Stimulated activated CD4-positive, alpha-beta T cell treated with anti-CD3 and anti-CD28 coated beads, Interleukin-12 subunit alpha, Interleukin-12 subunit beta, amount 100 ng/mL, for 24 hours (primary cell): ENCODE results near the gene ROPN1L.
"Not testable (repeated sequence)": the region's sequence is repeated elsewhere in the genome, so short reads cannot be mapped to it uniquely, and the experiment has no call there.

Source experiments
- DNase-seq, 2 experiments: peaks; one replicate each; pipeline ENCODE4 v3.0.0-alpha.2; 2020; ENCODE audit warnings: low read depth in 2 of 2

ROPN1L gene

DNA sequence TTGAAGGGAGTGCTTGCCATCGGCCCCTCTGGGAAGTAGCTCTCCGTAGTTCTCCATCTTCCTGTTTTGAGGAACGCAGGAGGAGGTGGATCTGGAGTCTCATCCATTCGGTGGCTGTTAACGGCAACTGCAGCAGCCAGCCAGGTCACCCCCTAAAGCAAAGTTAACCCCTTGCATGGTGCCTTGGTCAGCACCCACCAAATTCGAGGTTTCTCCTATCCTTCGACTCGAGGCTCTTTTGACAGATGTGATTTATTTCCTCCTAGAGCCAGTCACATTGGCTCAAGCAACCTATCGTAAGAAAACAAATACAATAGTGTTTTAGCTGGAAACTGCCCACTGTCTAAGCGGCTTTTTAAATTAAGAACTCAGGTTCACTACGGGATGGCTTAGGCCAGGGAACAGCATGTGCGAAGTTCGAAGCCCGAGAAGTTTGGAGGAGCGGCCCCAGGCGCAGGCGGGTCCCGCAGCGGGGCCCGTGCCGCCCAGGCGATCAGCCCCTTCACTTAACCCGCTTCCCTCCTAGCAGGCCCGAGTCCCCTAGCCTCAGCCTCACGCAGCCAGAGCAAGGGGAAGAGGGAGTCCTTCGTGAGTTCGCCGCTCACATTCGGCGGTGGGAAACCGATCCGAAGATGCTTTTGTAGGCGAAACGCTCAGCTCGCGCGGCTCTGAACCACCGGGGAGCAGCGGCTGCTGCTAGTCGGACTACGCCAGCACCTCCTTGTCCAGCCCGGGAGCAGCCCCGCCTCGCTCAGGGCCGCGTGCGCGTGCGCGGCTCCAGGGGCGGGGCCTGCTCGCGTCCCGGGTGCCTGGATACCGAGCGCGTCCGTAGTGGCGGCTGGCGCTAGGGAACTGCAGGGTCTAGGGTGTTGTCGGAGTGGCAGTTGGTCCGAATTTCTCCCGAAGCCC, at the start of gene ROPN1L:
TSS of gene ROPN1L (plus strand) at position 797 of the 909 bp plus-strand sequence. CDS start 289 bp downstream, outside the sequence.
- DNase-seq = peak; percentile 51 to 71

DNA sequence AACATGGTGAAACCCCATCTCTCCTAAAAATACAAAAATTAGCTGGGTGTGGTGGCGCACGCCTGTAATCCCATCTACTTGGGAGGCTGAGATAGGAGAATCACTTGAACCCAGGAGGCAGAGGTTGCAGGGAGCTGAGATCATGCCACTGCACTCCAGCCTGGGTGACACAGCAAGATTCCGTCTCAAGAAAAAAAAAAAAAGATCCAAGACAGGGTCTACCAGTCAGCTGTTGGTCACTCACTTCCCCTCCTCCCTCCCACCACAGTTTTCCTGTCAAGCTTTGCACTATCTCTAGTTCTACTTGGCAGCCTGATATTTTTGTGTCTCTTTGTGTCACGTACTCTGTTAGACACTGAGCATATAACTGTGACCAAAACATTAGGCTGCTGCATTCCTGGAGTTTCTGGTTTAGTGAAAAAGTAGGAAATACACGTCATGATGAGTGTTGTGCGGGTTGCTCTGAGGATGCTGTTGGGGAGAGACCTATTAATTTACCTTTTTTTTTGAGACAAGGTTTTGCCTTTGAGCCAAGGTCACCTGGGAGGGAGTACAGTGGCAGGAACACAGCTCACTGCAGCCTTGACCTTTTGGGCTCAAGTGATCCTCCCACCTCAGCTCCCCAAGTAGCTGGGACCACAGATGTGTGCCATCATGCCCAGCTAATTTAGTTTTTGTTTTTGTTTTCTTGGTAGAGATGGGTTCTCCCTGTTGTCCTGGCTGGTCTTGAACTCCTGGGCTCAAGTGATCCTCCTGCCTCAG, 48.9 kb upstream of the ROPN1L start:
- not testable (repeated sequence) for DNase-seq

DNA sequence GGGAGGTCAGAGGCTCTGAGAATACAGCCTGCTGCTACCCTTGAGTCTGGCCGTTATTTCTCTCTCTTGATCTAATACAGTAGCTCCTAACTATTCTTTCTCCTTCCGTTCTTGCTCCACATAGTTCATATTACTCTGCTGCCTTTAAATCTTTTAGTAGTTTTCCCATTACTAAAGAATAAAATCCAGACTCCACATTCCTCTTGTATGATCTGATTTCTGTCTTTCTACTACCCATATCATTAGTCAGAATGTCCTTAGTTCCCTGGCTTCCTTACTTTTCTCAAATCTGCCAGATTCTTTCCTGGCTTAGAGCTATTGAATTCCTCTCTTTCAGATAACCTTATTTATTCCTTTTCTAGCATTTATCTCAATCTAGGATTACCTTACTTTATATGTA, 48.2 kb upstream of the ROPN1L start:
- no peak for DNase-seq

DNA sequence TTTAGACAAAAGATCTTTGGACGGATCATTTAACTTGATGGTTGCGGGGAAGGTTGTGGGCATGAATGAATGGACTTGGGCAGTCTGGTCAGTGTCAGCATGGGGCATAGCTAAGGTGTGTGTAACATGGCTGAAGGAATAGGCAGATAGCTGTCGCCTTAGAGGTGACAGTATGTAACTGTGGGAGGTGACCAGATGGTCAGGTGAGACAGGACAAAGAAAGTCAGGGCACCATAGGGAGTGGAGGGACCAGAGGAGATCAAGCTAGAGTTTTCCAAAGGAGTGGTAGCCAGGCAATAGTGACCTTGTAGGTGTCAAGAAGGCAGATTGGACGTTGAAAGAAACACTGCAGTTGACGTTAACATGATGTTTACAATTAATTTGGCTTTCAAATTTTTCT, 45.1 kb upstream of the ROPN1L start:
- DNase-seq = no peak

GRCh38 chr5:10399839-10400238, 41.8 kb upstream of the ROPN1L start:
- DNase-seq = no peak

DNA sequence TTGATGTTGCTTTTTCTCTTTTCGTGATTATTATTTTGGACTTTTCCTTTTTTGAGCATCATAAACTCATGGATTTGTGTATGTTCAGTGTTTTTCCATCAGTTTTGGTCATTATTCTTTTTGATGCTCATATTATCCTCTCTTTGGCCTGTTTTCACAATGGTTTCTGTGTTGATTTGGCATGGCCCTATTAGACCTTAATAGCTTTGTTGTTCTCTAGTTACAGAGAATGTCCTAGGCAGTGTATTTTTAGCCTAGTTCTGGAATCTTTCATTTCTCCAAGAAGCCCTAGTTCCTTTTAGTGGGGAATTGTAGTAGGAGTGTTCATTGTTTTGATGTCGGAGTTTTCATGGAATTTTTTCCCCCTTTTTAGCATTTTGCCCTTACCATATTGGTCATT, 41.3 kb upstream of the ROPN1L start:
- no peak for DNase-seq

GRCh38 chr5:10400831-10401230, 40.8 kb upstream of the ROPN1L start:
- DNase-seq = no peak

DNA sequence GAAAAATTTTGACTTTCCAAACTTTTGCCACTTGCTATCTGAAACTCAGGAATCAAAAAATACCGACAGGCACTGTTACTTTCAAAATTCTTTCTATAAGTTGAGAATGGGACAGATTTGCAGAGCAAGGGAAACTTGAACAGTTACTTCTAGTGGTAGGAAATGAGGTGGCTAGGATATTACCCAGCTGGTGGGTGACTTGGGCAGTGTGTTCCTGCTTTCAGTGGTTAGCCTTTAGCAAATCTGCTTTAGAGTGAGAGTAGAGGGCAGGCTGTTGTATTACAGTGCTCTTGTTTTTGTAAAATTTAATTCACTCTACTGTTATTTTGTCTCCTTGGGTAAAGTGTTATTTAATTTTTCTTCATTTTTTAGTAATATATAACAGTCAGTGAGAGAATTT, 40.2 kb upstream of the ROPN1L start:
- DNase-seq = no peak

DNA sequence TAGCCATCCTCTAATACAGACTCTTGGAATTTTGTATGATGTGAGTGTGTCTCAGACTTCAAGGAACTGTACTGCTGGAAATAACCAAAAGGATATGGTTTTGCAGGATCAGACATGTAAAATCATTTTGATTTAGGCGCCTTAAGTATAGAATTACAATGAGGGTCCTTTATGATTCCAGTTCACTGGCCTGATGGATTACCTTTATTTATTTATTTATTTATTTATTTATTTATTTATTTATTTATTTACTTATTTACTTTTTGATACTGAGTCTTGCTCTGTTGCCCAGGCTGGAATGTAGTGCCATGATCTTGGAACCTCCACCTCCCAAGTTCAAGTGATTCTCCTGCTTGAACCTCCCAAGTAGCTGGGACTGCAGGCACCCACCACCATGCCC, 37.9 kb upstream of the ROPN1L start:
- DNase-seq = no peak

DNA sequence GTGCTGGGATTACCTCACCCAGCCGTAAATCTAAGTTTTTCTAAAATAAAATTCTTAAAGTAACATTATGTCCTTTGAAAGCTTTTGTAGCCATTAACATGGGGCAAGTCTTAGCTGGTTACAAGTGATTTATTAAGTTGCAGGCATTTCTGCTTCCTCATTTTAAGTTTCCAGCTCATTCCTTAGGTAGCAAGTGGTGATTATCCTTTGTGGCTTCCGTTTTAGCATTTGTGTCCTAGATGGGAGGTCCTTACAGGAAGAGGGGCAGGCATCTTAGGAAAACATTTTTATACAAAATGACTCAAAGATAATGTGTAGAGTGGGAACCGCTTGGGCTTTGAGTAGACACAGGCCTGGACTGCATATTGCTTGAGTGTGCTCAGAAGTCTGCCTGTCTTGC, 35.0 kb upstream of the ROPN1L start:
- DNase-seq = no peak

GRCh38 chr5:10409504-10409903, 32.2 kb upstream of the ROPN1L start:
- no peak for DNase-seq

- DNase-seq = no peak
Observed at GRCh38 chr5:10410662-10411061, 31.0 kb upstream of the ROPN1L start.

DNA sequence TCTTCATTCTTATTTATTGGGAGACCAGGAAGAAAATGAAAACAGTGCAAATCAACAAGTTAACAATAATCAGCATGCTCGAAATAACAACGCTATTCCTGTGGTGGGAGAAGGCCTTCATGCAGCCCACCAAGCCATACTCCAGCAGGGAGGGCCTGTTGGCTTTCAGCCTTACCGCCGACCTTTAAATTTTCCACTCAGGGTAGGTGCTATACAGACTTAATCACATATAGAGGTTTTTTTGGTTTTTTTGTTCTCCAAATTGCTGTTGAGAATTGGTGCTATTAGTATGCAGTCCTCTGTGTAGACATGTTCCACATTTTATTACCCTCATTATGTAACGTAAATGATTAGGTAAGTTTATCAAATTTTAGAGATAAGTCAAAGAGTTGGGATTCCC, 30.3 kb upstream of the ROPN1L start:
- no peak for DNase-seq

DNA sequence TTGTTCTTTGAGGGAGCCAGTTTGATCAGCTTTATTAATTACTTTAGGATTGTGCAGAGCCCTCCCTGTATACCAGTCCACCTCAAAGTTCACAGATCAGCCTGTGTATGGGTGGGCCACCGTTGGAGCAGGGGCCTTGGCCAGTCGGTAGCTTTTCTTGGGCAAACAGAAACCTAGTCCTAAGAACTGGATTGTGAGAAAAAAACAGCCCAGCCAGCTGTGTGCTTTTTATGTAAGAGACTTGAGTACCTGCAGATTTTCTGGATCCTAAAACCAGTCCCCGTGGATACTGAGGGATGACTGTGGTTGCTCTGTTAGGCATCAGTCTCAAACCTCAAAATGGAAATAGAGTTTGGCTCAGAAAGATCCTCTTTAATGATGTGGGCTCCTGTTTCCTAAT, 24.8 kb upstream of the ROPN1L start:
- DNase-seq = no peak

DNA sequence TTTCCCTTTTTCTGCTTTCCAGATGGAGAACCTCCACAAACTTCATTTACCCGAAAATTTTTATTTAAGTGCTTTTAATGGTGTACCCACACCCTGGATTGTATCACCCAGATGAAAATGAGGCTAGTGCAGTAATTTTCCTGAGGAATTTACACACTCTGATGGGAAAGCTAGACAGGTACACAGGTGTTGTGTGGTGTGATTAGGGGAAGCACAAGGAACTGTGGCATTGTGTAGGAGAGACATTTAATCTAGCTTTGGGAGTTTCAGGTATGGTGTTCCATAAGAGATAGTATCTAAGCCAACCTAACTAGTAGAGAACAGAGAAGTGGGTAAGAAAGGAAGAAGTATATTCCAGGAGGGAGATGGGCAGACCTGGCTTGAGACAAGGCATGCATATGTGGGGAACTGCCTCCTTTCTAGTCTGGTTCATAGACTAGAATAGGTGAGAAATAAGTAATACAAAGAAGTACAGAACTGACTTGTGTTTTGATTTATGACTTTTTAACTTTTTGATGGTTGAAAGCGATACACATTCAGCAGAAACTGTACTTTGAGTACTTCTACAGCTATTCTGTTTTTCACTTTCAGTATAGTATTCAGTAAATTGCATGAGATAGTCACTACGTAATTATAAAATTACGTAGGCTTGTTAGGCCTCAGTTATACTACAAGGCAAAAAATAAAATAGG, 22.9 kb upstream of the ROPN1L start:
- DNase-seq = no peak

GRCh38 chr5:10420468-10420867, 21.2 kb upstream of the ROPN1L start:
- DNase-seq = no peak

DNA sequence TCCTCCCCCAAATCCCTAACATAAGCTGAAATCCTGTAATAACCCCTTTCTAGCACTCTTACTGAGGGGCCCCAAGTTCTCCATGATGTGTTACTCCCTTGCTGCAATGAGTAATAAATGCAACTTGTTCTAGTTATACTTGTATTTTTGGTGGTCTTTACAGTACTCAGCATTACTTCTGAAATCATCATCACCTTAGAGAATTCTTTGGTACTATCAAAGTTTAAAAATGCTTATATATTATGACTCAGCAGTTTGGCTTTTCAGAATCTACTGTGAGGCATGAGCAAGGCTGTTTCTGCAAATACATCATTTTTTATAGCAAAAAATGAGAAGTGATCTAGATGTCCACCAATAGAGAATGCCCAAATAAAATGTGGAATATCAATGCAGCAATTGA, 20.7 kb upstream of the ROPN1L start:
- DNase-seq = no peak

DNA sequence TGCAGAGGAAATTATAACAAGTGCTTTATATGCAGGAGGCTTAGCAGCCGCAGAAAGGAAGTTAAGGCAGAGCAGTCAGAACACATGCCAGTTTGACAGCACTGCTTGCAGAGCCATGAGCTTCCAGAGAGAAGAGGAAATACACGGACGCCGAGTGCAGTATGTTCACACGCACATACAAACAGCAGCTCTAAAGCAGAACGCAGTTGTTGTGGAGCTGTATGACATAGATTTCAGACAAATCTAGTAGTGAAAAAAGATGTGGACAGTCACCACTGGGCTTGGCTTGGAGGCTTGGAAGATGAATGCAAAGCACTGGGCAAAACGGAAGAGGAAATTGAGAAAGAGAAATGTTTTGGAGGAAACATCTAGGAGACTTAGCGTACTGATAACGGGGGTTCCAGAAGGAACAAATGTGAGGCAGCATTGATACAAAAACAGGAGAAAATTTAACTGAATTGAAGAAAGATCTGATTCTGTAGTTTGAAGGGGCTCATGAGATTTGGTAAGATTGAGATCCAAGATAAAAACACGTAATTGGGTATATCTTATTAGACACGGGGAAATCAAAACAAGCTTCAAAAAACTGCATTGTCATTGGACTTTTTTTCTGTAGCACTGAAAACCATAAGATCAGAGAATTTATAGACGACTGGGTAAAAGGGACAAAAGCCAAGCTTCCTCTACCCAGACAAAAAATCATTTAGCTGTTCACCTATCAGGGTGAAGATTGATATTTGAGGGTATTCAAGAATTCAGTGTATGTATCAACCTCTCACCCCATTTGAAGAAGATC, 19.6 kb upstream of the ROPN1L start:
- no peak for DNase-seq

- no peak for DNase-seq
Observed at GRCh38 chr5:10423022-10423421, 18.7 kb upstream of the ROPN1L start.

DNA sequence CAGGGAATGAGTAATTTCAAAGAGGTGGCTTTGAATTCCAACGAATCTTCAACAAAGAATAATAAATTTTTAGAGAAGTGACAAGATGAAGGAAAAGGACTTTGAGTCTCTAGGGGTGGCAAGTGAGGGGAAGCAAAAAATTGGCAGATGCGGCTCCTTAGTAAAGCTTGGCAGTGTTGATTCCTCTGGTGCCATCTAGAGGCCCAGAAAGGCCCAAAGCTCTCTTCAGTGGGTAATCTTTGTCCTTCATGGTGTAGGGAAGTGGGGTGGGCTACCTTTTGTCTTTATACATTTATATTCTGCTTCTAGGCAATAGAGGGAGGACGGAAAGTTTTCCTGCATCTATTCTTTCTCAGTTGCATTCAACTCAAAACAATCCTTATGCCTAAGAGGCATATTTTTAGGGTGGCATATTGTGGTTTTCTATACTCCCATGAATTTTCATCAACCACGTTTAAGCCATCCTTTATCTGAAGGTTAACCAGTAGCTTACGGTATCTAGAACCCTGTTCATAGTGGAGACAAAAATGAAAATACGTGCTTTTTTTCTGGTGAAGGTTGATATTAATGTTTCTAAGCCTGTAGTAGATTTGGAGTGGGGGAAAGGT, 17.5 kb upstream of the ROPN1L start:
- no peak for DNase-seq

GRCh38 chr5:10427201-10427600, 14.5 kb upstream of the ROPN1L start:
- DNase-seq = no peak
